Osteoblast (primary cell): Measurements from ENCODE around the gene NTSR1. TPM values are rescaled to one million over a fixed set of nuclear protein-coding genes. Genes with fewer than 3 reads are reported as not detected.
A peak's percentile ranks its signal among the peaks of the same experiment; 100 is the strongest.

Experiments used
- DNase-seq: peaks from one replicate; pipeline ENCODE4 v3.0.0; 2011; ENCODE audit warnings: low spot score, mixed read lengths; ENCODE audit not compliant: insufficient read length; ENCODE audit errors: missing footprints
- H2AFZ ChIP-seq: 2 replicates; pipeline ENCODE4 v1.6.0; 2011; ENCODE audit warnings: mild to moderate bottlenecking, low read length
- H3K27ac ChIP-seq: 2 replicates; pipeline ENCODE4 v1.5.1; 2011; ENCODE audit warnings: mild to moderate bottlenecking, low read depth, low read length, moderate library complexity
- H3K27me3 ChIP-seq: 2 replicates; pipeline ENCODE4 v1.6.0; 2012; ENCODE audit warnings: mild to moderate bottlenecking, control low read depth, inconsistent platforms, low read length, moderate library complexity; ENCODE audit not compliant: insufficient read depth
- H3K36me3 ChIP-seq: 2 replicates; pipeline ENCODE4 v1.5.1; 2011; ENCODE audit warnings: mild to moderate bottlenecking, low read length, control low read depth, moderate library complexity; ENCODE audit not compliant: insufficient read depth
- H3K4me1 ChIP-seq: 2 replicates; pipeline ENCODE4 v1.5.1; 2011; ENCODE audit warnings: mild to moderate bottlenecking, low read length, control low read depth, moderate library complexity; ENCODE audit not compliant: insufficient read depth
- H3K4me2 ChIP-seq: 2 replicates; pipeline ENCODE4 v1.6.0; 2011; ENCODE audit warnings: mild to moderate bottlenecking, low read length; ENCODE audit not compliant: insufficient read depth
- H3K4me3 ChIP-seq: fragments of 200-600 bp; sonication (generic); 3 replicates; pipeline ENCODE4 v1.5.1; 2012; ENCODE audit warnings: mild to moderate bottlenecking, low read length, inconsistent platforms; ENCODE audit not compliant: insufficient read depth
- H3K79me2 ChIP-seq: 2 replicates; pipeline ENCODE4 v1.6.0; 2012; ENCODE audit warnings: mild to moderate bottlenecking, low read length, control low read depth, inconsistent platforms; ENCODE audit not compliant: insufficient read depth
- H3K9me3 ChIP-seq: 2 replicates; pipeline ENCODE4 v1.5.1; 2011; ENCODE audit warnings: low read depth, low read length, control low read depth
- H4K20me1 ChIP-seq: 2 replicates; pipeline ENCODE4 v1.6.0; 2012; ENCODE audit warnings: mild to moderate bottlenecking, low read length, control low read depth; ENCODE audit not compliant: insufficient read depth
- total RNA-seq: library from RNA; depleted of rRNA; stranded (reverse); fragments of >200 nt; gene quantifications from 2 replicates; pipeline ENCODE4 v1.2.3, GENCODE V29; 2012
- TF ChIP-seq, protein P1 (sequence below): IDR thresholded peaks from 2 replicates; pipeline ENCODE4 v1.5.1; 2011; ENCODE audit warnings: mild to moderate bottlenecking, low read depth, low read length, moderate library complexity; ENCODE audit errors: extremely low read depth

Gene NTSR1
- total RNA-seq, 1 donor = not detected

DNA sequence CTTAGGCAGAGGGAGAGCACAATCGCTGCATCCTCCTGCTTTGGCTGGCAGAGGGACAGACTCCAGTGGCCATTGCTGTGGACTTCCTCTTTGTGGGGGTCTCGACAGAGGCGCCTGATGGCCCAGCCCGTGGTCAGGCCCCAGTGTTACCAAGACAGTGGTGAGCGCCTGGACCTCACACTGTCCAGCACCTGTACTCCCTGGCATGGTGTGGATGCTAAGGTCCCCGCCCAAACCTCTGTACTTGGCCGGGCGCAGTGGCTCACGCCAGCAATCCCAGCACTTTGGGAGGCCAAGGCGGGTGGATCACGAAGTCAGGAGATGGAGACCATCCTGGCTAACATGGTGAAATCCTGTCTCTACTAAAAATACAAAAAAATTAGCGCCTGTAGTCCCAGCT is 2.3 kb upstream of the NTSR1 start:
- no peak overlapping the region for H3K27ac ChIP-seq
- no peaks in the 10 kb centered on the region for H3K79me2 ChIP-seq
- no peak overlapping the region for H2AFZ ChIP-seq
- no peak overlapping the region for H3K4me3 ChIP-seq
- H4K20me1 ChIP-seq = no peaks in the 10 kb centered on the region
- no peaks in the 10 kb centered on the region for H3K36me3 ChIP-seq
- TF ChIP-seq, protein P1, sequence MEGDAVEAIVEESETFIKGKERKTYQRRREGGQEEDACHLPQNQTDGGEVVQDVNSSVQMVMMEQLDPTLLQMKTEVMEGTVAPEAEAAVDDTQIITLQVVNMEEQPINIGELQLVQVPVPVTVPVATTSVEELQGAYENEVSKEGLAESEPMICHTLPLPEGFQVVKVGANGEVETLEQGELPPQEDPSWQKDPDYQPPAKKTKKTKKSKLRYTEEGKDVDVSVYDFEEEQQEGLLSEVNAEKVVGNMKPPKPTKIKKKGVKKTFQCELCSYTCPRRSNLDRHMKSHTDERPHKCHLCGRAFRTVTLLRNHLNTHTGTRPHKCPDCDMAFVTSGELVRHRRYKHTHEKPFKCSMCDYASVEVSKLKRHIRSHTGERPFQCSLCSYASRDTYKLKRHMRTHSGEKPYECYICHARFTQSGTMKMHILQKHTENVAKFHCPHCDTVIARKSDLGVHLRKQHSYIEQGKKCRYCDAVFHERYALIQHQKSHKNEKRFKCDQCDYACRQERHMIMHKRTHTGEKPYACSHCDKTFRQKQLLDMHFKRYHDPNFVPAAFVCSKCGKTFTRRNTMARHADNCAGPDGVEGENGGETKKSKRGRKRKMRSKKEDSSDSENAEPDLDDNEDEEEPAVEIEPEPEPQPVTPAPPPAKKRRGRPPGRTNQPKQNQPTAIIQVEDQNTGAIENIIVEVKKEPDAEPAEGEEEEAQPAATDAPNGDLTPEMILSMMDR = no peak
- no peaks in the 10 kb centered on the region for H3K9me3 ChIP-seq
- no peak for DNase-seq
- peaks cover 32% of the 10 kb centered on the region for H3K27me3 ChIP-seq
- no peak overlapping the region for H3K4me2 ChIP-seq
- peaks cover 16% of the 10 kb centered on the region for H3K4me1 ChIP-seq

DNA sequence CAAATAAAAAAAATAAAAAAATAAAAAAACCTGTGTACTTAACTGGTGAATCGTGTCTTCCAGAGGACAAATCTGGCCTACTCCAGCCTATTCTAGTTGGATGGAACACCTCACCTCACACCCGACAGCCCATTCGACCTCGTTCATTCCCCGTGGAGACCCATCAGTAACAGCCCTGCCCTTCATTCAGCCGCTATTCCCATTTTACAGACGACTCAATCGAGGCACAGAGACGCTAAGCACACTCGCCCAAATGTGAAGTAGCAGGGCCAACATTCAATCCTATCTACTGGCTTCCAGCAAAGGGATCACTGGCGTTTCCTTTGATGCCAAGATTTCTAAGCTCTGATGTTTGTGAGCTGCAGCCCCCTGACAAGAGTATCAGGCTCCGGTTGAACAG is 1.8 kb upstream of the NTSR1 start:
- Histone ChIP-seq H3K9me3 (no peaks in the 10 kb centered on the region), H3K27ac (no peak overlapping the region), H2AFZ (no peak overlapping the region), H3K4me2 (no peak overlapping the region), H3K4me1 (peaks cover 16% of the 10 kb centered on the region), H3K4me3 (no peak overlapping the region), H3K27me3 (peaks cover 32% of the 10 kb centered on the region), H3K79me2 (no peaks in the 10 kb centered on the region), H4K20me1 (no peaks in the 10 kb centered on the region), H3K36me3 (no peaks in the 10 kb centered on the region)
- no peak for DNase-seq
- TF ChIP-seq, protein P1 = no peak

DNA sequence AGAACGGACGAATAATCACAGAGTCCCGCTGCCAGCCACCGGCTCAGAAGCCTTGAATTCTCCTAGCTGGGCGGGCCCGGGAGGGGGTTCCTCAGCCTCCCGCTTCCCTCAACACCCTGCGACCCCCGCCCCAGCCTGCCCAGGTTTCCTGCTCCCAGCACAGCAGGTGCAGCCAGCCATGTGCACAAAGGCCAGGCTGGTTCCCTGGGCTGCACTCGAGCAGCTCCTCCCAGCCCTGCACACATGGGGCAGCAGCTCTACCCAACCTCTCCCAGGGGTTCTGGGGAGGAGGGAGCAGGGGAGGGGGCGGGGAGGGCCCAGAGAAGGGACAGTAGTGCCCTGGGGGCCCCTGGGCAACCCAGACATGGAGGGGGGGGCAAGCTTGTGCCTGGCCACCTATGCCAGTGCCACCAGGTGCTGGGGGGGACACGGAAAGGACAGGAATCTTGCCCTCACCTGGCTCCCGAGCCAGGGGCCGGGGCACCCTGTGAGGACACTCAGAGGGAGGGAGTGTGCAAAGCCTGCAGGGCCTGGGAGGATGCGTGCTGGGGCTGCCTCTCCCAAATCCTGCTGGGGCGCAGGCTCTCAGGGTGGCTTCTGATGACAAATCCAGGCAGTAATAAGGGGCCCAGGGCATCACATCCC is 1.2 kb upstream of the NTSR1 start:
- Histone ChIP-seq H4K20me1 (no peaks in the 10 kb centered on the region), H3K27me3 (peaks cover 32% of the 10 kb centered on the region), H3K36me3 (no peaks in the 10 kb centered on the region), H2AFZ (no peak overlapping the region), H3K4me2 (no peak overlapping the region), H3K79me2 (no peaks in the 10 kb centered on the region), H3K9me3 (no peaks in the 10 kb centered on the region), H3K4me3 (no peak overlapping the region), H3K4me1 (peaks cover 16% of the 10 kb centered on the region), H3K27ac (no peak overlapping the region)
- DNase-seq = no peak
- TF ChIP-seq, protein P1 = no peak

DNA sequence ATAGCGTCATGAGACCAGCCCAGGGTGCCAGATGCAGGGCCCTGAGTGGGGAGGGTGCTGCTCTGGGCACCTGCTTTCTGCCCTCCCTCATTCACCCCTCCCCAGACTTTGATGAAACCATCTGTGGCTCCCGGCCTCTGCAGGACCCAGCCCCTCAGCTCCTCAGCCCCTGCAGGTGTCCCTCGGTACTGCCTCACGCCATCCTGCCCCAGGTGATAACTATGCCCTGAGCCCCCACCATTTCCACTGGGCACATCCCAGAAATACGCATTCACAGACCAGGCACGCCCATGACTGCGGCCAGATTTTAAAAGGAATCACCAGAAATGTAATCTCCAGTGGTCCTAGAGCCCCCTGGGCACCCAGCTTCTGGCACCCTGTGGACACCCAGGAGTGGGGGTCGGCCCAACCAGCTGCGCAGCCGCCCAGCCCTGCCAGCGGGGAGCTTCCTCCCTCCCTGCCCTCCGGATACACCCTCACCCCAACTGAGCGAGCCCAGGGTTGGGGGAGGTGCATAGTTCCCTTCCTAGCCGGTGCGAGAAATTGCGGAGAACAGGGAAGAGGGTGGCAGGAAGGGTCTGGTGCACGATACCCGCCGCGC is 615 bp upstream of the NTSR1 start:
- Histone ChIP-seq H3K27me3 (peaks cover 32% of the 10 kb centered on the region), H3K9me3 (no peaks in the 10 kb centered on the region), H3K79me2 (no peaks in the 10 kb centered on the region), H3K4me2 (no peak overlapping the region), H4K20me1 (no peaks in the 10 kb centered on the region), H3K4me3 (no peak overlapping the region), H2AFZ (no peak overlapping the region), H3K4me1 (peaks cover 16% of the 10 kb centered on the region), H3K36me3 (no peaks in the 10 kb centered on the region), H3K27ac (no peak overlapping the region)
- peak; percentile 93 for DNase-seq
- TF ChIP-seq, protein P1 = no peak
